Measurements from ENCODE around the gene KCNC2. TPM values are rescaled to one million over a fixed set of nuclear protein-coding genes. Genes with fewer than 3 reads are reported as not detected.

The KCNC2 gene
- total RNA-seq, 1 donor from 2014 or later: not detected

DNA sequence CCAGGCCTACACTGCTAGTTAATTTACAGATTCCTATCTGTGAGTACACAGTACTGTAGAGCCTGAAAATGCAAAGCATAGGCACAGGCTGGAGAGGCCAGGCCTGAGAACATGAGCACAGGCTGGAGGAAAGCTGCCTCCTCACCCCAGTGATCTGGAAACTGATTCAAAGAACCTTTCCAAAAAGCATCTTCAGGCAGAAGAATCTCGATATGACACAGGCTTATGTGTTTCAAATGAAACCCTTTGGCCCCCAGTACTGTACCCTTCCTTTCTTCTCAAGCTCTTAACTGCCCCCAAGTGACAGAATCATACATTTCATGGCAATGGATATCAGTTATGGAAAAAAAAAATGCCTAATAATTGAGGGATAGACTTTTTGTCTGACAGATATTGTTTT is 122.0 kb downstream of the KCNC2 start:
- no peak for DNase-seq (ENCODE audit: low spot score)
- Mint-ChIP-seq H3K9me3 (no peaks in the 10 kb centered on the region), H3K4me3 (ENCODE audit: low read depth) (no peak overlapping the region), H3K4me1 (ENCODE audit: low read depth) (no peaks in the 10 kb centered on the region), H3K36me3 (ENCODE audit: low read depth) (no peaks in the 10 kb centered on the region), H3K27ac (no peak overlapping the region), H3K27me3 (ENCODE audit: low read depth) (no peaks in the 10 kb centered on the region)
- intact Hi-C loops (cut with micrococcal nuclease): no loop called here

- H3K4me3 Mint-ChIP-seq (ENCODE audit: low read depth): no peak overlapping the region
- intact Hi-C loops (cut with micrococcal nuclease): no loop called here
- H3K4me1 Mint-ChIP-seq (ENCODE audit: low read depth): no peaks in the 10 kb centered on the region
Measured at GRCh38 chr12:75086091-75087038, 123.3 kb downstream of the KCNC2 start.

DNA sequence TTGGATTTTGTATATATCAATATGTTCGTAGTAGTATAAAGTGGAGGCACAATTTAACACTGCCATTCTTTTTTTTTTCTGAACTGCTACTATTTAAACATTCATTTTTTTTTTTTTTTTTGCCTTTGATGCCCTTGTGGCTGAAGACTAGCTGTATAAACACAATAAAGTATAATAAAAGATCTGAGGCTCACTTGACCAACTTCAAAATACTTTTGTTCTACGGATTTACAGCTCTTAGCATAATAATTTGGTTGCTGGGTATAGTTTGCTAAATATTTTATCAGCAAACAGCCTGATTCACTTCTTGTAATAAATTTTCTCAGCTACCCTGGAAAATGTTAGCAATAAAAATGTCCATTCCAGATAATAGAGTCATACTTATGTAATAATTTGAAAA is 128.3 kb downstream of the KCNC2 start:
- Mint-ChIP-seq H3K4me1 (ENCODE audit: low read depth) (no peaks in the 10 kb centered on the region), H3K36me3 (ENCODE audit: low read depth) (no peaks in the 10 kb centered on the region), H3K9me3 (no peaks in the 10 kb centered on the region), H3K27me3 (ENCODE audit: low read depth) (no peaks in the 10 kb centered on the region), H3K4me3 (ENCODE audit: low read depth) (no peak overlapping the region), H3K27ac (no peak overlapping the region)
- no peak for DNase-seq (ENCODE audit: low spot score)
- intact Hi-C loops (cut with micrococcal nuclease): no loop called here

More at GRCh38 chr12:75086091-75087038, 123.3 kb downstream of the KCNC2 start:
- no peaks in the 10 kb centered on the region for H3K9me3 Mint-ChIP-seq
- H3K36me3 Mint-ChIP-seq (ENCODE audit: low read depth): no peaks in the 10 kb centered on the region
- no peaks in the 10 kb centered on the region for H3K27me3 Mint-ChIP-seq (ENCODE audit: low read depth)
- no peak for DNase-seq (ENCODE audit: low spot score)
- no peak overlapping the region for H3K27ac Mint-ChIP-seq

DNA sequence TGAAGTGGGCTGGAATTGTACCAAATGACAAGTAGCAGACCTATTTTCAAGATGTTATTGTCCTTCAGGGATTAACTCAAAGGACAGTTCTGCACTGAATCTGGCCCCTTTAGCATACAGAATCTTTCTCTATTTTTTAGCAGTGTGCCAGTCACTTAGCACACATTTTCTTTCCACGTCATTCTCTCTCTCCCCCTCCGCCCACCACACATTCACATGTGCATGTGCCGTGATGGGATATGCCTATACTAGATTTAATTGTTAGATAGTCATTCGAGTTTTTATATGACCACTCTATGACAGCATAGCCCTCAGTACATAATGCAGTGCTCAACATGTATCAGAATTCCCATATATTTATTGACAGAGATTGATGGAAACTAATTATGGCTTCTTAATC is 129.1 kb downstream of the KCNC2 start:
- no peaks in the 10 kb centered on the region for H3K9me3 Mint-ChIP-seq
- H3K27me3 Mint-ChIP-seq (ENCODE audit: low read depth): no peaks in the 10 kb centered on the region
- no peak overlapping the region for H3K4me3 Mint-ChIP-seq (ENCODE audit: low read depth)
- intact Hi-C loops (cut with micrococcal nuclease): no loop called here
- H3K36me3 Mint-ChIP-seq (ENCODE audit: low read depth): no peaks in the 10 kb centered on the region
- no peak overlapping the region for H3K27ac Mint-ChIP-seq
- no peak for DNase-seq (ENCODE audit: low spot score)
- no peaks in the 10 kb centered on the region for H3K4me1 Mint-ChIP-seq (ENCODE audit: low read depth)

GRCh38 chr12:75065482-75065881 is 144.2 kb downstream of the KCNC2 start:
- H3K4me1 Mint-ChIP-seq (ENCODE audit: low read depth): no peaks in the 10 kb centered on the region
- no peak for DNase-seq (ENCODE audit: low spot score)
- no peaks in the 10 kb centered on the region for H3K9me3 Mint-ChIP-seq
- no peak overlapping the region for H3K27ac Mint-ChIP-seq
- H3K27me3 Mint-ChIP-seq (ENCODE audit: low read depth): no peaks in the 10 kb centered on the region
- H3K4me3 Mint-ChIP-seq (ENCODE audit: low read depth): no peak overlapping the region
- intact Hi-C loops (cut with micrococcal nuclease): no loop called here
- no peaks in the 10 kb centered on the region for H3K36me3 Mint-ChIP-seq (ENCODE audit: low read depth)

- no peaks in the 10 kb centered on the region for H3K36me3 Mint-ChIP-seq (ENCODE audit: low read depth)
- H3K9me3 Mint-ChIP-seq: no peaks in the 10 kb centered on the region
- DNase-seq (ENCODE audit: low spot score): no peak
- no peaks in the 10 kb centered on the region for H3K27me3 Mint-ChIP-seq (ENCODE audit: low read depth)
- intact Hi-C loops (cut with micrococcal nuclease): no loop called here
- H3K27ac Mint-ChIP-seq: no peak overlapping the region
- no peaks in the 10 kb centered on the region for H3K4me1 Mint-ChIP-seq (ENCODE audit: low read depth)
- no peak overlapping the region for H3K4me3 Mint-ChIP-seq (ENCODE audit: low read depth)
Measured at GRCh38 chr12:75062691-75063090, 146.9 kb downstream of the KCNC2 start.

GRCh38 chr12:75058228-75058627 is 151.4 kb downstream of the KCNC2 start:
- Mint-ChIP-seq H3K27me3 (ENCODE audit: low read depth) (no peaks in the 10 kb centered on the region), H3K9me3 (no peaks in the 10 kb centered on the region), H3K27ac (no peak overlapping the region), H3K36me3 (ENCODE audit: low read depth) (no peaks in the 10 kb centered on the region), H3K4me1 (ENCODE audit: low read depth) (no peaks in the 10 kb centered on the region), H3K4me3 (ENCODE audit: low read depth) (no peak overlapping the region)
- intact Hi-C loops (cut with micrococcal nuclease): no loop called here
- DNase-seq (ENCODE audit: low spot score): no peak

- intact Hi-C loops (cut with micrococcal nuclease): no loop called here
- no peak overlapping the region for H3K4me3 Mint-ChIP-seq (ENCODE audit: low read depth)
- no peaks in the 10 kb centered on the region for H3K9me3 Mint-ChIP-seq
- no peaks in the 10 kb centered on the region for H3K36me3 Mint-ChIP-seq (ENCODE audit: low read depth)
- H3K4me1 Mint-ChIP-seq (ENCODE audit: low read depth): no peaks in the 10 kb centered on the region
- no peaks in the 10 kb centered on the region for H3K27me3 Mint-ChIP-seq (ENCODE audit: low read depth)
- DNase-seq (ENCODE audit: low spot score): no peak
- no peak overlapping the region for H3K27ac Mint-ChIP-seq
Measured at GRCh38 chr12:75048767-75049166, 160.9 kb downstream of the KCNC2 start.

DNA sequence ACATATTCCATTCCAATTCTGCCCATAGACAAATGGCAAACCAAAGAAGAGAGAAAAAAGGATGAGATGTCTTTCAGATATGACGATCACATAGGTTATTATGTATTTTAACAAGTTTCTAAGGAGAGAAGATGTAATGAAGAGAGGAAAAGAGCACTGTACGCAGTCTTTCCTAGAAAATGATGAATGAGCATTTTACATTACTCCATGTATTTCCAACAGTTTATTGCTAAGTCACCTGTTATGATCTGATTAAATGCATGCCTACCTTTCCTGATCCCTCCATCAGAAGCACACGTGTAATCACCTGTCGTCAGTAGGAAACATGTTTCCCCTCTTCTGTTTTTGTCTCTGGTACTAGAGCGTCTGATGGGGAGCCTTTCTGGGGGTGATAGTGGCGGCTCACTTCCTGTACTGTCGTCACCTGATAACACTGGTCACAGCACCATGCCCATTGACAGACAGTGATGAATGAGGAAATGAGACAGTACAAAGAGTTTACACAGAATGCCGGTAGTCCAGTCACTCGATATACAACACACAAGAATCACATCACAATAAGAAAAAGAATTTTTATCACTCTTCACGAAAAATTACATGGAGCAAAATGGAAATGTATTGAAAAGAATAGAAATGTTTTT is 161.6 kb downstream of the KCNC2 start:
- H3K27ac Mint-ChIP-seq: no peak overlapping the region
- H3K27me3 Mint-ChIP-seq (ENCODE audit: low read depth): no peaks in the 10 kb centered on the region
- no peaks in the 10 kb centered on the region for H3K36me3 Mint-ChIP-seq (ENCODE audit: low read depth)
- no peaks in the 10 kb centered on the region for H3K4me1 Mint-ChIP-seq (ENCODE audit: low read depth)
- intact Hi-C loops (cut with micrococcal nuclease): no loop called here
- no peak overlapping the region for H3K4me3 Mint-ChIP-seq (ENCODE audit: low read depth)
- DNase-seq (ENCODE audit: low spot score): no peak
- H3K9me3 Mint-ChIP-seq: no peaks in the 10 kb centered on the region

DNA sequence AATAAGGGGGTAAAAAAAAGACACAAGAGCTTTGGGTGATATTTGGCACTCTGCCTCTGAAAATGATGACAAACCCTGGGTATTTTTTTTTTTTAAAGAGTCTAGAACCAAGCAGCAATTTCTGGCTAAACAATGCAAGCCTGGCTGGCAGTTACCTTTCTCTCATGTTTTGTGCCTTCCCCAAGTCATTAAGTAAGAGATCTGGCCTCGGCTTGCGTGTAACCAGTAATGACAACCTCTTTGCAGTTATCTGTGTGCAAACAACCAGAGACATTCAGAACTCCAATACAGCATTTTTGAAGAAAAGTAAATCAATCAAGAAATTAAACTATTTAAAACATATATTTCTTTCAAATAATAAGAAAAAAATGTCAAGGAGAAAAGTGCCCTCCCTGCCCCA is 167.5 kb downstream of the KCNC2 start:
- Mint-ChIP-seq H3K4me3 (ENCODE audit: low read depth) (no peak overlapping the region), H3K4me1 (ENCODE audit: low read depth) (no peaks in the 10 kb centered on the region), H3K27ac (no peak overlapping the region), H3K9me3 (no peaks in the 10 kb centered on the region), H3K36me3 (ENCODE audit: low read depth) (no peaks in the 10 kb centered on the region), H3K27me3 (ENCODE audit: low read depth) (no peaks in the 10 kb centered on the region)
- DNase-seq (ENCODE audit: low spot score): no peak
- intact Hi-C loops (cut with micrococcal nuclease): no loop called here

DNA sequence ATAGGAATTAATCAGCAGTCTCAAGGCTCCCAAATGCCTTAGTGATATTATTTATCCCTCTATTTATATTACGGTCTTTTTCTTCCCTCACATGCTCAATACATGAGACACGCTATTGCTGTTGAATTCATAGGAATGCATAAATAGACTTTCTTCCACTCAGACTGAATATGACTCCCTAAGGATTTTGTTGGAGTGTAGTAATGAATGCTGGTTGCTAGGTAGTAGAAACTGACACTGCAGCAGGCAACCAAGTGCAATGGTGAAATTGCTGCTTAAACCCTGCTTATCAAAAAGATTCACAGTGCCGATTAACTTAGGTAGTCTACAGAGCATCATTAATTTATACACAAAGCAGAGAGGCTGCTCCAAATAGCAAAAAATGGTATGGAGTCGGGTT is 168.2 kb downstream of the KCNC2 start:
- Mint-ChIP-seq H3K9me3 (no peaks in the 10 kb centered on the region), H3K36me3 (ENCODE audit: low read depth) (no peaks in the 10 kb centered on the region), H3K4me1 (ENCODE audit: low read depth) (no peaks in the 10 kb centered on the region), H3K27me3 (ENCODE audit: low read depth) (no peaks in the 10 kb centered on the region), H3K4me3 (ENCODE audit: low read depth) (no peak overlapping the region), H3K27ac (no peak overlapping the region)
- DNase-seq (ENCODE audit: low spot score): no peak
- intact Hi-C loops (cut with micrococcal nuclease): no loop called here

DNA sequence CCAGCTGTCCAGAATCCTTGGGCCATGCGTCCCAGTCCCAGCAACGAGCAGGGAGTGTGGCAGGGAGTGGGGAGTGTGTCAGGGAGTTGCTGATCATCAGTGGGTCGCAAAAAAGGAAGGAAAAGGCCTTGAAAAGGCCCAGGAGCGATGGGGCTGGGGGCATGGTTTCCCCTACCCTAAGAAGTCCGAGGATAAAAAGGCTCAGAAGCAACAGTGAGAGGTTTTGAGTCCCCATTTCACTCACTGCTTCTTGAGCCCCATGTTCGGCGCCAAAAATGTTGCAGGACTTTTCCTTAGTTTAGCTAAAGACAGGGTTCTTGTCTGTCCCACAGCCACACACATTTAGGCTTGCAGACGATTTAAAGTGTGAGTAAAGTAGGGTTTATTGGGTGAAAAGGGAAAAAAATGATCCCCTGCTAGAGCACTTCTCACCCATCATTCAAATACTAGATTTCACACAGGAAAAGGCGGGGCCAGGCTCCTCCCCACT is 189.5 kb downstream of the KCNC2 start:
- peaks cover 58% of the 10 kb centered on the region for H3K9me3 Mint-ChIP-seq
- no peaks in the 10 kb centered on the region for H3K36me3 Mint-ChIP-seq (ENCODE audit: low read depth)
- no peaks in the 10 kb centered on the region for H3K4me1 Mint-ChIP-seq (ENCODE audit: low read depth)
- DNase-seq (ENCODE audit: low spot score): no peak
- no peak overlapping the region for H3K4me3 Mint-ChIP-seq (ENCODE audit: low read depth)
- no peak overlapping the region for H3K27ac Mint-ChIP-seq
- H3K27me3 Mint-ChIP-seq (ENCODE audit: low read depth): no peaks in the 10 kb centered on the region
- intact Hi-C loops (cut with micrococcal nuclease): no loop called here

GRCh38 chr12:75011120-75011519 is 198.5 kb downstream of the KCNC2 start:
- Mint-ChIP-seq H3K27ac (no peak overlapping the region), H3K4me1 (ENCODE audit: low read depth) (no peaks in the 10 kb centered on the region), H3K9me3 (peaks cover 10% of the 10 kb centered on the region), H3K36me3 (ENCODE audit: low read depth) (no peaks in the 10 kb centered on the region), H3K4me3 (ENCODE audit: low read depth) (no peak overlapping the region), H3K27me3 (ENCODE audit: low read depth) (no peaks in the 10 kb centered on the region)
- intact Hi-C loops (cut with micrococcal nuclease): no loop called here
- DNase-seq (ENCODE audit: low spot score): no peak
